Measurements from ENCODE around the gene NR6A1.

NR6A1 gene

DNA sequence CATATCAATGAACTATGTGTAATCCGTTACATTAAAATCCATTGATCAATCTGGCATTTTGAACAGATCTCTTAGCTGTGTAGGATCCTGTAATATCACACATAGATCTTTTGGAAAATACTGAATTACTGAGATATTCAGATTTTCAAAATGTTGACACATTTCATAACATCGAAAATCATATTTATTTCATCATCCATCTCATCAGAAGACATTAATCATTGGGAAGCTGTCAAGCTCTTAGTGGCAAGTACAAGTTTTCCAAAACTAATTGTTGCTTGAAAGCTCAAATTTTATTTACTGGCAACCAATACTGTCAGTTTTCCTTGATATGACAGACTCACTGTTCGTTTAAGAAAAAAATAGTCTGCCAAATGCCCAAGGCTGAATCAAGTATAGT, 8.5 kb downstream of the NR6A1 start:
- DNase-seq (ENCODE audit: insufficient read length) (no peak), FAIRE-seq (no peak)
- TF ChIP-seq POLR2AphosphoS5 (IDR thresholded peaks at IDR 0.05; ENCODE audit: low read depth, low read length) (no peak), TAF1 (IDR thresholded peaks at IDR 0.05; ENCODE audit: borderline replicate concordance, low read depth, low read length) (no peak), POLR2A (IDR thresholded peaks at IDR 0.05; ENCODE audit: low read depth, low read length) (no peak)

DNA sequence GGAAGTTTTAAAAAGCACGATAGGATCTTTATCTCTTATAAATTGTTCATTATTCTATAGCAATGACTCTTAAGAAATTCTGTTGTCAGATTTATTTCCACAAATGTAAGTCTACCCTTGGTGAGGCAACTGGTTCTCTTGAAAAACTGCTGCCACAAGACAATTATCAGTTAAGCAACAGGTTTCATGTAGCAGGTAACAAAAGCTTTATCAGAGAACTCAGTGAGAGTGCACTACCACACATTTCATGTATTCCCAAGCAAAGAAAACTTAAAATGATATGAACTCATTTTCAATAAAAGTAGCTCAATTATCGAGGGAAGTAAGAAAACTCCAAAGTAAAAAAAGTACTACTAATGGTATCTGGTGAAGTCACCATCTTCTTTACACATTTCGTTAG, 9.4 kb downstream of the NR6A1 start:
- DNase-seq (ENCODE audit: insufficient read length) (no peak), FAIRE-seq (no peak)
- no peak for TF ChIP-seq POLR2A (IDR thresholded peaks at IDR 0.05; ENCODE audit: low read depth, low read length)
- TF ChIP-seq TAF1 (IDR thresholded peaks at IDR 0.05; ENCODE audit: borderline replicate concordance, low read depth, low read length): no peak
- TF ChIP-seq POLR2AphosphoS5 (IDR thresholded peaks at IDR 0.05; ENCODE audit: low read depth, low read length): no peak

DNA sequence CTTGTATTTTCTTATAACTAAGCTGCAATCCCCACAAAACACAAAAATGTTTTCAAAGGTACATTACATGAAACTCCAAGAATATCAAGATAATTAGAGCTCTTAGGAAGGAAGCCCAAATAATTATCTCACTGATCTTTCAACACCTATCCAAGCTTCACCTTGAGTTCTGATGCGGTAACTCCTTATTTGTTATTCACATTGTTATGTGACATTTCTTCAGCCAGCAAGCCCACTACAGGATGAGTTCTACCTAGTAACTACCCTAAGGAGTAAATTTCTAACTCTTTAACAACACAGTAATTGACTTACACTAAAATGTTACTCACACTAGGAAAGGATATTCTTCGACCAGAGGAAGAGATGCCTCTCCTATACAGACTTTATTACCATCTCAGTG, 9.9 kb downstream of the NR6A1 start:
- DNase-seq (ENCODE audit: insufficient read length): no peak
- no peak for TF ChIP-seq POLR2A (IDR thresholded peaks at IDR 0.05; ENCODE audit: low read depth, low read length)
- no peak for TF ChIP-seq TAF1 (IDR thresholded peaks at IDR 0.05; ENCODE audit: borderline replicate concordance, low read depth, low read length)
- no peak for TF ChIP-seq POLR2AphosphoS5 (IDR thresholded peaks at IDR 0.05; ENCODE audit: low read depth, low read length)
- no peak for FAIRE-seq

DNA sequence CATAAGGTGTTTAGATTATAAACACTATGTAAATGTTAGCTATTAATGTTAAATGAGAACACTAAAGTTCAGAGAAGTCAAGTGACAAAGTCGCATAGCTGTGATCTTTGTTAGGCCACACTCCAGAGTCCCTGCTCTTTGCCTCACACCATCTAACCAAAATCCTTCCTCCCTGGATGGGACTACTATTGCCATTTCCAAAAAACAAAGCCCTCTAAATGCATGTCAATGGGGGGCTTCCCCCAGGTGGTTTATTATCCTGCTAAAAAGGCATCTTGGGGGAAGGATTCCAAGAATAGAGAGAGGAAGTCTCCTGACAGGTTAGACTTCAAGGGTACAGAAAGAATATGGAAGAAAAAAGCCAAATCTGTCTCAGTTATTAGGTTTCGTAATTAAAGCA, 10.4 kb downstream of the NR6A1 start:
- no peak for DNase-seq (ENCODE audit: insufficient read length)
- TF ChIP-seq POLR2AphosphoS5 (IDR thresholded peaks at IDR 0.05; ENCODE audit: low read depth, low read length) (no peak), TAF1 (IDR thresholded peaks at IDR 0.05; ENCODE audit: borderline replicate concordance, low read depth, low read length) (no peak), POLR2A (IDR thresholded peaks at IDR 0.05; ENCODE audit: low read depth, low read length) (no peak)
- no peak for FAIRE-seq

DNA sequence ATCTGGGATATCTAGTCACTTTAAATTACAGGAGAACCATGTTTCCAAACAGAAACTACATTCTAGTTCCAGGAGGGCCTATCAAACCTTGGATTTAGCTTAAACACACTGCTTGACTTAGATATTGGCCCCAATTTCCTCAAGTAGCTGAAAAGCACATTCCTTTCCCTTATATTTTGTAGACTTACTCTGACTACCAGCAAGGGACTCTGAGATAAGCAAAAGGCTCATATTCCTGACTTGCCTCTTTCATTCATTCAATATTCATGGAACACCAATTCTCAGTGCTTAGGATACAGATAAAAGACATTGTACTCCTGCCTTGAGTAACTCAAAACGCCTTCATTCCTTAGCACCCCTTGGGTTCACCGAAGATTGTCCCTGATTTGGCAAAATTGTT, 11.8 kb downstream of the NR6A1 start:
- DNase-seq (ENCODE audit: insufficient read length) (no peak), FAIRE-seq (peak; percentile 5)
- TF ChIP-seq POLR2A (IDR thresholded peaks at IDR 0.05; ENCODE audit: low read depth, low read length): no peak
- no peak for TF ChIP-seq TAF1 (IDR thresholded peaks at IDR 0.05; ENCODE audit: borderline replicate concordance, low read depth, low read length)
- no peak for TF ChIP-seq POLR2AphosphoS5 (IDR thresholded peaks at IDR 0.05; ENCODE audit: low read depth, low read length)

DNA sequence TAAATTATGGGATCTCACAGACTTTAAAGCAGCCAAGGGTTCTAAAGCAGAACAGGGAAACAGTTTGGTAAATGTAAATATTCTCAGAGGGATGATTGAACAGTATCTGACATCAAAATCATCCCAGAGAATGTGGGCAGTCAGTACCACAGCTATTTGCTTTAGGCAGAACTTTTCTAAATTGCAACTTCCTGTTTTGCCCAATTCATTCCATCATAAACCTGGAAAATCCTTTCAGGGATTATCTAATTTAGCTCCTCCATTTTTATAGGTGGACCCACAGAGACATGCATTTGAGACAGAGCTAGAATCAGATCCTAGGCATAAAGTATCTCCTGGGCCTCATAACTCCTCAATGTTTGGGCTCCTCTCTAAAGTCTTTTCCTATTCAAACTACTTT, 12.4 kb downstream of the NR6A1 start:
- TF ChIP-seq TAF1 (IDR thresholded peaks at IDR 0.05; ENCODE audit: borderline replicate concordance, low read depth, low read length): no peak
- TF ChIP-seq POLR2AphosphoS5 (IDR thresholded peaks at IDR 0.05; ENCODE audit: low read depth, low read length): no peak
- TF ChIP-seq POLR2A (IDR thresholded peaks at IDR 0.05; ENCODE audit: low read depth, low read length): no peak
- no peak for DNase-seq (ENCODE audit: insufficient read length)
- FAIRE-seq: no peak

DNA sequence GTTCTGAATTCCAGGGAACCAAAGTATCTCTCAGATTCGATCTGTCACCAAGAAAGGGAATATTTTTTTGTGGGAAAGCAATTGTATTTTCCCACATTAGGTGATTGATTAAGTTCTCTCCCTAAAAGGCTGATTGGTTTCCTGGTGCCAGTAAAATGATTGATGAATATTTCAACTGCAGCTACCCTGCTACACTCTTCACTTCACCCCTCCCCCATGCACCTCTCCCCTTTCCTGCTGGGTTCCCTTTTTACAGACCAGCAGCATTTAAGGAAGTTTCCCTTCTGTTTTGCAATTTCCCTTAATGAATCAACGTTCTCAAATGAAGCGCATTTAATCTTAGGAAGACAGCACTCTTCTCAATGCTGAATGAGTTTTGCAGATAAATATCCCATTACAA, 13.1 kb downstream of the NR6A1 start:
- no peak for DNase-seq (ENCODE audit: insufficient read length)
- peak; percentile 78 for FAIRE-seq
- TF ChIP-seq POLR2AphosphoS5 (IDR thresholded peaks at IDR 0.05; ENCODE audit: low read depth, low read length) (no peak), TAF1 (IDR thresholded peaks at IDR 0.05; ENCODE audit: borderline replicate concordance, low read depth, low read length) (no peak), POLR2A (IDR thresholded peaks at IDR 0.05; ENCODE audit: low read depth, low read length) (no peak)

DNA sequence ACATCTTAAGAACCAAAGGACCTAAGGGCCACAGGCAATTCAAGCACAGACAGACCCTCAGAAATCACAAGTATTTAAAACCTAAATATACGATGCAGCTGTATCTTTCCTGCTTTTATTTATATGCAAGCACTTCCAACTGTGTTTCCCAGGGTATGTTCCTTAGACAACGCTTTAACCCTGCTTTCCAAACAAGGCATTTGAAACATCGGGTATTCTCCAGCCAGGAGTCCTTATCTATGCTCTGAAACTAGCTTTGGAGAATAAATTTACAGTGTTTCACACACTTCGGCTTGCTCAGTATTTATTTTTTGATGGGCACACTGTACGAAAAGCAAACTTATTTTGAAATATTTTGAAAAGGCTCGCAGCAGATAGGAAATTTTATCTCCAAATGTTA, 13.5 kb downstream of the NR6A1 start:
- DNase-seq (ENCODE audit: insufficient read length) (no peak), FAIRE-seq (peak; percentile 48)
- no peak for TF ChIP-seq POLR2AphosphoS5 (IDR thresholded peaks at IDR 0.05; ENCODE audit: low read depth, low read length)
- TF ChIP-seq POLR2A (IDR thresholded peaks at IDR 0.05; ENCODE audit: low read depth, low read length): no peak
- no peak for TF ChIP-seq TAF1 (IDR thresholded peaks at IDR 0.05; ENCODE audit: borderline replicate concordance, low read depth, low read length)

DNA sequence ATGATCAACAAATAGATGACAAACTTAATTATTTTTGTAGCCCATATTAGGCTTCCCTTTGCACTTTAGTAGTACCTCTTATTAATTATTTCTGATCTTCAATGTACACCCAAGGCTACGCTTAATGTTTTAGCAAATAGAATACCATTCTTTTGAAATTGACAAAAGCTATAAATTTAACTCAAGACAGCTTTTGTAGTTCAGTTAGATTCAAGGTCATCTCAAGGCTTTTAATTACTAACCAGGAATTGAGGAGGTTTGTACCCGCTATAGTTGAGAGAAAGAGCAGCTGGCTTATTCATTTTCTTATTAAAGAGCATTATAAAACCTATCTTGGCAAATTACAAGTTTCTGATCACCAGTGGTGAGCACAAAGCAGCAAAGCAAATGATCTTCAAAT, 15.1 kb downstream of the NR6A1 start:
- FAIRE-seq (no peak), DNase-seq (ENCODE audit: insufficient read length) (no peak)
- no peak for TF ChIP-seq TAF1 (IDR thresholded peaks at IDR 0.05; ENCODE audit: borderline replicate concordance, low read depth, low read length)

DNA sequence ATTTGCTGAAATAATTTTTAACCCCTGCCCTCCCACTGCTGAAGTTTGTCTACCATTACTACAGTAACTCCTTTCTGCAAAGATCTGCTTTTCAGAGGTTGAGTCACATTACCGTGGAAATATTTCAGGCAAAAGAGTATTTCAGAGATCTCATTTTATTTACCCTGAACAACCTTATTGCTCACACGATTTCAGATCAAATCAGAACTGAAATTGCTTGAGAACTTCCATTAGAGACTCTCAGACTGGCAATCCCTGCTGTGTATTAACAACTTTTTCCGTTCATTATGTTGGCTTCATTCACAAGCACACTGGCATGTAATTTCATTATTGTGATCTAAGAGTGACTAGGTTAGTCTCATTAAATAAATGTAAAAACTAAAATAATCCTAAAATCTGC, 16.1 kb downstream of the NR6A1 start:
- no peak for DNase-seq (ENCODE audit: insufficient read length)
- TF ChIP-seq POLR2AphosphoS5 (IDR thresholded peaks at IDR 0.05; ENCODE audit: low read depth, low read length) (no peak), POLR2A (IDR thresholded peaks at IDR 0.05; ENCODE audit: low read depth, low read length) (no peak), TAF1 (IDR thresholded peaks at IDR 0.05; ENCODE audit: borderline replicate concordance, low read depth, low read length) (no peak)
- FAIRE-seq: no peak

DNA sequence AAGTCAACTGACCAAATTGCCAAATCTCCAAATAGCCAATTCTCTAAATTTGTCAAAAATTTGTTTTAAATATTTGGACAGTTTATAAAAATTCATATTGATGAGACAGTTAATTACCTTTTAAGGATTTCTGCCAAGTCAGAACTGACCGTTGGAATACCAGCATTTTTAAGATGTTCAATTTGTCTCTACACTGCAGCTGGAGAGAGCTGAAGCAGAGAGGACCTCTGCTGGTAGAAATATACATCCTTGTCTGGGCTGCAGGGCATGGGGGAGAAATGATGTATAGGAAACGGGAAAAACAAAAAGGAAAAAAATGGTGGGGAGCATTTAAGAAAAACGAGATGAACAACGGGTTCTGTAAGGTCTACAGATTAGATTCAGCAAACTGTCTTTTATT, 16.8 kb downstream of the NR6A1 start:
- DNase-seq (ENCODE audit: insufficient read length): no peak
- FAIRE-seq: no peak
- no peak for TF ChIP-seq POLR2AphosphoS5 (IDR thresholded peaks at IDR 0.05; ENCODE audit: low read depth, low read length)
- TF ChIP-seq TAF1 (IDR thresholded peaks at IDR 0.05; ENCODE audit: borderline replicate concordance, low read depth, low read length): no peak
- no peak for TF ChIP-seq POLR2A (IDR thresholded peaks at IDR 0.05; ENCODE audit: low read depth, low read length)

DNA sequence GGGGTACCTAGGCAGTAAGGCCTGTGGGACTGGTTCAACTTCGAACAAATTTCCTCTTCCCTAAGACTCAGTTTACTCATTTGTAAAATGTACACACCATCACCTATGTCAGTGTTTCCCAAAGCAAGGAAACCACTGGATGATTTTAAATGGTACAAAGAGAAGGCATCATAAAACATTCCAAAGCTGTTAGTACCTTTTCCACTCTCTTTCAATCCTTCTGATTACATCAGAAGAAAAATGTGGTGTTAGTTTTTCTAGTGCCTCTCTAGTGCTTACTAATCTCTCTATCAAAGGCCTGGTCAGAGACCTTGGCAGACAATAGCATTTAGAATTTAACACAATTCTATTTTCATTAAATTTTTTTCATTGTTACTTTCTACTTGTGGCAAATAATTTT, 18.1 kb downstream of the NR6A1 start:
- no peak for TF ChIP-seq POLR2AphosphoS5 (IDR thresholded peaks at IDR 0.05; ENCODE audit: low read depth, low read length)
- TF ChIP-seq POLR2A (IDR thresholded peaks at IDR 0.05; ENCODE audit: low read depth, low read length): no peak
- TF ChIP-seq TAF1 (IDR thresholded peaks at IDR 0.05; ENCODE audit: borderline replicate concordance, low read depth, low read length): no peak
- no peak for DNase-seq (ENCODE audit: insufficient read length)
- no peak for FAIRE-seq

DNA sequence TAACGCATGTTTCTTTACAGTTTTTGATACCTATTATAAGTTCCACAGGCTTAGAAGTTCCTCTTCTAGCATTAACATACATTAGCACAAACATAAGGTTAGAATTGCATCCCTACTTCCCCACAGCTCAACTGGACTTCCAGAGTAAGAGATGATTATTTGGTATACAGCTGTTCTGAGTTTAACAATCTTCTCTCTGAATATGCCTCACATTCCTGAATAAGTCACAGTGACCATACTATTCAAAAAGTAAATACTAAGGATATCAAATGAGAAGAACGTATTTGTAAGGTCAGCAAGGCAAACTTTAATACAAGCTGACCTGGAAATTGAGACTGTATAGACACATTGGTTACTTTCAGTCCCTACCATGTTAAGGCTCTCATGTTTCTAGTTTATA, 21.3 kb downstream of the NR6A1 start:
- peak; percentile 30 for FAIRE-seq
- TF ChIP-seq TAF1 (IDR thresholded peaks at IDR 0.05; ENCODE audit: borderline replicate concordance, low read depth, low read length) (no peak), POLR2A (IDR thresholded peaks at IDR 0.05; ENCODE audit: low read depth, low read length) (no peak), POLR2AphosphoS5 (IDR thresholded peaks at IDR 0.05; ENCODE audit: low read depth, low read length) (no peak)

More for the DNA sequence above, 21.3 kb downstream of the NR6A1 start:
- DNase-seq (ENCODE audit: insufficient read length): no peak

Measured in GM12892 (cell line).